RPMI8226 (cell line): ENCODE results near the gene DCUN1D2.
A peak's percentile ranks its signal among the peaks of the same experiment; 100 is the strongest.

Source experiments
- DNase-seq: peaks from one replicate; pipeline ENCODE4 v3.0.0-alpha.2; 2015

Gene DCUN1D2

GRCh38 chr13:113518076-113518803 is 27.7 kb upstream of the DCUN1D2 start:
- DNase-seq: no peak

GRCh38 chr13:113514847-113515246 is 24.3 kb upstream of the DCUN1D2 start:
- no peak for DNase-seq

GRCh38 chr13:113513761-113514160 is 23.2 kb upstream of the DCUN1D2 start:
- DNase-seq: no peak

- DNase-seq: no peak
Measured at GRCh38 chr13:113511361-113511760, 20.9 kb upstream of the DCUN1D2 start.

GRCh38 chr13:113510871-113511270 is 20.4 kb upstream of the DCUN1D2 start:
- no peak for DNase-seq

- DNase-seq: no peak
Measured at GRCh38 chr13:113509989-113510388, 19.5 kb upstream of the DCUN1D2 start.

- DNase-seq: no peak
Measured at GRCh38 chr13:113508521-113509254, 18.2 kb upstream of the DCUN1D2 start.

- no peak for DNase-seq
Measured at GRCh38 chr13:113507505-113508345, 17.2 kb upstream of the DCUN1D2 start.

- no peak for DNase-seq
Measured at GRCh38 chr13:113506871-113507388, 16.4 kb upstream of the DCUN1D2 start.

- no peak for DNase-seq
Measured at GRCh38 chr13:113506025-113506685, 15.6 kb upstream of the DCUN1D2 start.

- no peak for DNase-seq
Measured at GRCh38 chr13:113502686-113503085, 12.2 kb upstream of the DCUN1D2 start.

GRCh38 chr13:113500530-113501265 is 10.2 kb upstream of the DCUN1D2 start:
- DNase-seq: no peak

- no peak for DNase-seq
Measured at GRCh38 chr13:113499936-113500335, 9.4 kb upstream of the DCUN1D2 start.

GRCh38 chr13:113498905-113499304 is 8.4 kb upstream of the DCUN1D2 start:
- DNase-seq: no peak

- no peak for DNase-seq
Measured at GRCh38 chr13:113497217-113497616, 6.7 kb upstream of the DCUN1D2 start.

- DNase-seq: no peak
Measured at GRCh38 chr13:113495494-113496210, 5.1 kb upstream of the DCUN1D2 start.

GRCh38 chr13:113493315-113493951 is 2.9 kb upstream of the DCUN1D2 start:
- DNase-seq: peak; percentile 54

GRCh38 chr13:113491982-113492381 is 1.5 kb upstream of the DCUN1D2 start:
- no peak for DNase-seq

GRCh38 chr13:113491418-113491883 is 940 bp upstream of the DCUN1D2 start:
- DNase-seq: peak; percentile 5
